GM18909 (cell line): ENCODE data around the gene BAAT.
"Not testable (repeated sequence)": the region's sequence is repeated elsewhere in the genome, so short reads cannot be mapped to it uniquely, and the experiment has no call there.

Source experiments
- ATAC-seq: cut with Tn5 transposase; IDR thresholded peaks from one replicate; pipeline ENCODE4 v1.9.1; 2021; ENCODE audit warnings: mild to moderate bottlenecking; ENCODE audit not compliant: unreplicated experiment, poor library complexity

The BAAT gene

GRCh38 chr9:101366038-101366756 is 18.6 kb downstream of the BAAT start:
- ATAC-seq = no peak

- no peak for ATAC-seq
These were observed 19.6 kb downstream of the BAAT start for GRCh38 chr9:101365181-101365580.

DNA sequence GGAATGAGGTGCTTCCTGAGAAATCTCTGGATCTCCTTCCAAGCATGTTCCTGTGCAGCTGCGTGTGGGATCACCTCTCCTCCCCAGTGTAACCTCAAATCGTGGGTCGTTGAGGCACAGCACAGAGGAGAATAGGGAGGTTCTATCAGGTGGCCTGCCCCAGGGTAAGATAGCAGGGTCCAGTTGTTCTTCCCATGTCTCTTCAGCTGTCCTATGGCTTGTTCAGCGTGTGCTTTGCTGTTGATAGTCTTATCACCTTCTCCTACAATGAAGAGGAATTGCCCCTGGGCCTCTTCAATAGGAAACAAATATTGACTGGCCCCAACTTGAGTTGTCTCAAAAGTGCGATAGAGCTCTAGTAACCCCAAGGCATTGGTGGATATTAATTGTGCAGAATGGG is 22.4 kb downstream of the BAAT start:
- no peak for ATAC-seq

DNA sequence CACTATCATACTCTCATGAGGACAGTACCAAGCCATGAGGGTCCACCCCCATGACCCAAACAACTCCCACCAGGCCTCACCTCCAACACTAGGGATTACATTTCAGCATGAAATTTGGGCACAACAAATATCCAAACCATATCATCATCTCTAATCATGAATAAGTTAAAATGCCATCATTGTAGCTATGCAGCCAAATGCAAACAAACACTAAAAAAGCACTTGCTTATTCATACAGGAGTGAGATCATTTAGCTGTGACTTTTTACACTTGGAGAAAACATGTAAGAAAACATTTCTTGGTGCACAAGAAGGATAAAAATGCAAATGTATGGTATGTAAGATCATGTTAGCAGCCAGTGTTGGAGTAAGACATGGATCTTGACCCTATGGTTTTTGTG is 24.2 kb downstream of the BAAT start:
- ATAC-seq = no peak

DNA sequence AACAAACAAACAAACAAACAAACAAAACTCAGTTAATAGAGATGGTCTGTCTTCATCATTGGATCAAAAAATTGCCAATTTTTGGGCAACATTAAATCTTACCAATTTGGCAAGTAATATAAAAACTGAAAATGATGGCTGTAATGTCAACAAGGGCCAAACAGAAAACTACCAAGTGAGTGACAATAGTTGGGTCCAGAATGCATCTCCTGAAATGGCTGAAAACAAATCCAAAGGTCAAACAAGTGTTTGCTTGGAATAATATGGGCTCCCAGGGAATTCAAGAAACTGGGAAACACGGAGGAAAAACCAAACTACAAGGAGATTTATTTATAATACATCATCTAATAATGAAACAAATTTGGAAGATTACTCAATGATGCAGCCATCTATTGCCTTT is 25.1 kb downstream of the BAAT start:
- no peak for ATAC-seq

- no peak for ATAC-seq
These were observed 28.2 kb downstream of the BAAT start for GRCh38 chr9:101356619-101357018.

GRCh38 chr9:101354765-101355708 is 29.8 kb downstream of the BAAT start:
- ATAC-seq = no peak

DNA sequence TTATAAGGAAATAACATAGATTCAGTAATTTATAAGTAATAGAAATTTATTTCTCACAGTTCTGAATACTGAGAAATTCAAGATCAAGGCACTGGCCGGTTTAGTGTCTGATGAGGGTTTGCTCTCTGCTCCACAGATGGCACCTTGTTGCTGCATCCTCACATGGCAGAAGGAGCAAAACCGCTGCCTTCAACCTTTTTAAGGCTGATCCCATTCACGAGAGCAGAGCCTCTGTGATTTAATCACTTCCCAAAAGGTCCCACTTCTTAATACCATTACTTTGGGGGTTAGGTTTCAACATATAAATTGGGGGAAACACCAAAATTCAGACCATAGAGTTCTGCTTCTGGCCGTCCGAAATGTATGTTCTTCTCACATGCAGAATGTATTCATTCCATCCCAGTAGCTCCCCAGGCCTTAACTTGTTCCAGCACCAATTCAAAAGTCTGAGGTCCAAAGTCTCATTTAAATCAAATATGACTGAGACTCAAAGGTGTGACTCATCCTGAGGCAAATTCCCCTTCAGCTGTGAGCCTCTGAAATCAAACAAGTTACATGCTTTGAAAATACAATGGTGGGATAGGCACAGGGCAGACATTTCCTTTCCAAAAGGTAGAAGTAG is 30.6 kb downstream of the BAAT start:
- no peak for ATAC-seq

GRCh38 chr9:101353683-101354082 is 31.1 kb downstream of the BAAT start:
- ATAC-seq = no peak

- no peak for ATAC-seq
These were observed 31.8 kb downstream of the BAAT start for GRCh38 chr9:101352892-101353463.

- ATAC-seq = no peak
These were observed 34.5 kb downstream of the BAAT start for GRCh38 chr9:101350285-101350684.

GRCh38 chr9:101342595-101342994 is 42.2 kb downstream of the BAAT start:
- no peak for ATAC-seq

- no peak for ATAC-seq
These were observed 42.8 kb downstream of the BAAT start for GRCh38 chr9:101341958-101342357.

DNA sequence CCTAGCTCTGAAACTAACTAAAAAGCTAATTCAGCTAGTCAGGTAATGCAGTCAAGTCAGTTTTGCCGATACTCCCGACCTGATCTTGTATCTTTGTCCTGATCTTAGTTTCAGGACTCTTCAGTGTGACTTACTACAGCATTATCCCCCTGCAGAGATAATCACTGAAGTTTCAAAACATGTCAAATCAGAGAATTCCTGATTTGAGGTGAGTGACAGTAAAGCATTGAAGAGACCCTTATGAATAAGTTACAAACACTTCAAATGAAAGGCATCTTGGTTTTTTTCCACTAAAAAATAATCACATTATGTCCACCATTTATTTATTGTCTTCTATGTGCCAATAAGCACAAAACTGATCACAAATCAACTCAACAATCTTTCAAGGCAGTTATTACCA is 47.6 kb downstream of the BAAT start:
- no peak for ATAC-seq

DNA sequence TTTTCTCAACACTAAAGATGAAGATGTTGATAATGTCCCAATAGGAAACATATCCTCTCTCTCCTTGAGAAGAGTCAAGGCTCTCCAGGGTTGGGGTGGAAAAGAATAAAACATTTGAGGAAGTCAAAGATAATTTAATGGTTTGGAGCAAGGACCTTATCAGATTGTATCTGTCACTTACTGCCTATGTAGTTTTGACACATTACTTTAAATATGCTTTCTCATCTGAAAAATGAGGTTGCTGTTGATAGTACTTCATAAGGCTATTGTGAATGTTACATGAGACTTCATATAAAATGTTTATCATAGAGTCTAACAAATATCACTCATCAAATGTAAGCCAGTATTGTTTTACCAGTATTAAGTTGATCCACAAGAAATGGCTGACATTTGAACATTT is 48.7 kb downstream of the BAAT start:
- no peak for ATAC-seq

DNA sequence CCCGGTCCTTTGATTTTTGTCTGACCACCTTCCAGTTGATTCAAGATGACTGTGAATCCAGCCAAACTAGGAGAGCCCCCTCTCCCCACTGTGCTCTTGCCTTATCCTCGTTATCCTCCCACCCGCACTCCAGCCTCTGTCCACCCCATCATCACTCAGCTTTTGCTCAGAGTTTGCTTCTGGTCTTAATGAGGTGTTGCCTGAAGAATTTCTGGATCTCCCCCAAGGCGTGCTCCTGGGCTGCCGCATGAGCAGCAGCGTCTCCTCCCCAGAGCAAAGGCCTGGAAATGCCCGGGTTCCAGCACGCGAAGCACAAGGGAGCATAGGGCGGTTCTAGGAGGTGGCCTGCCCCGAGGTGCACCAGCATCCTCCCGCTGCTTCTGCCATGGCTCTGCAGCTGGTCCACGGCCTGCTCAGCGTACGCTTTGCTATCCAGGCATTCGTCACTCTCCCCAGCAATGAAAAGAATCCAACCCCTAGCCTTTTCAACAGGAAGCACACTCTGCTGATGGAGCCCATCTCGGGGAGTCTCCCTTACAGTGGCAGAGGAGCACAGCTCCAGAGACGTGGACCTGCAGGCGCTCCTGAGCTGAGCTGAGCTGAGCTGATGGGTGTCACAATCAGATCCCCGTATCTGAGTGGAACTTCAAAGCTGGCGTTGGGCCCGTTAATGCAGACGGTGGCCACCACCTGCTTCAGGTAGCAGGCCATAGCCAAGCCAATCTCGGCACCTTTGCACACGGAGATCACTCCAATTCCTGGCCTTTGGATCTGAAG is 50.7 kb downstream of the BAAT start:
- ATAC-seq = no peak

DNA sequence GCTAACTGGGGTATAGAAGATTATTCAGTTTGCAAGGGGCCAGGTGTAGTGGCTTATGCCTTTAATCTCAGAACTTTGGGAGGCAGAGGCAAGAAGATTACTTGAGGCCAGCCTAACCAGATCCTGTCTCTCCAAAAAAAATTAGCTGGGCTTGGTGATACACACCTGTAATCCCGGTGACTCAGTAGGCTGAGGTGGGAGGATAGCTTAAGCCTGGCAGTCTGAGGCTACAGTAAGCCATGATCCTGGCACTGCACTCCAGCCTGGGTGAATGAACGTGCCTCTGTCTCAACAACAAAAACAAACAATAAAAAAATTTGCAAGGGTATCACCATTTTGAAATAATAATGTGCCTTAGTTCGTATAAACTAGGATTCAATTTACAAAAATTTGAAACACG is 51.3 kb downstream of the BAAT start:
- no peak for ATAC-seq

DNA sequence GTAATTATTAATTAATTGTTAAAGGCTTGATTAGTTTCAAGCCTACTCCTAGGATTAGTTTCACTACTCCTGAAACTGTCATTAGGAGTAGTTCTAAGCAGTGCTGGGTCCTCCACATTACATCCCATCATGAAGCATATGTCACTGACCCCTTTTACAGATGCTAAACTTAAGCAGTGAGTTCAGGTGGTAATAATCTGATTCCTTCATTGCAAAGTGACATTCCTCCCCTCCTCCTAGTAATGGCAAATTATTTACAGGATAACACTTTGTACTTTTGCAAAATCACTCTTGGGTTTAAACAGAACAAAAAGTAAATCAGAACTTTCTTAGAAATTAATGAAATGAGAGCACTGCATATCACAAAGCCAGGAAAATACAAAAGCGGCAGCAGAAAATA is 52.4 kb downstream of the BAAT start:
- no peak for ATAC-seq

- not testable (repeated sequence) for ATAC-seq
These were observed 57.3 kb downstream of the BAAT start for GRCh38 chr9:101327422-101327909.

GRCh38 chr9:101326501-101326900 is 58.3 kb downstream of the BAAT start:
- ATAC-seq = no peak
